ENCODE results near the gene RERG. TPM values are rescaled to one million over a fixed set of nuclear protein-coding genes. Genes with fewer than 3 reads are reported as not detected.
"Not testable (repeated sequence)": the region's sequence is repeated elsewhere in the genome, so short reads cannot be mapped to it uniquely, and the experiment has no call there.

Gene RERG
- total RNA-seq, 2 experiments from 2014 or later: not detected

GRCh38 chr12:15092826-15093225 lies 128.4 kb downstream of the RERG start:
- DNase-seq (no peak), ATAC-seq (ENCODE audit: poor library complexity) (no peak)
- no peaks in the 10 kb centered on the region for H3K27me3 ChIP-seq (ENCODE audit: control insufficient read depth in 1 of 2, insufficient read depth in 2 of 2, low read length in 2 of 2)
- H3K9me3 ChIP-seq (ENCODE audit: control insufficient read depth in 1 of 2, insufficient read depth in 1 of 2, low read length in 2 of 2): no peaks in the 10 kb centered on the region
- CTCF ChIA-PET: no interaction called here
- no peaks in the 10 kb centered on the region for H3K4me1 ChIP-seq (ENCODE audit: insufficient read depth, low read length)
- no peak overlapping the region for H3K4me3 ChIP-seq (ENCODE audit: low read length)
- TF ChIP-seq CTCF (IDR thresholded peaks at IDR 0.05): no peak
- no peaks in the 10 kb centered on the region for H3K36me3 ChIP-seq (ENCODE audit: insufficient read depth, low read length)
- Mint-ChIP-seq H3K4me1 (ENCODE audit: low read depth) (peaks cover 2% of the 10 kb centered on the region), H3K27ac (no peak overlapping the region), H3K9me3 (peaks cover 2% of the 10 kb centered on the region), H3K4me3 (no peak overlapping the region), H3K27me3 (no peaks in the 10 kb centered on the region), H3K36me3 (ENCODE audit: low read depth) (no peaks in the 10 kb centered on the region)
- no peak overlapping the region for H3K27ac ChIP-seq (ENCODE audit: low read depth in 1 of 2, low read length in 2 of 2)
- intact Hi-C loops (cut with DNase I, micrococcal nuclease): no loop called here
- POLR2A ChIA-PET: no interaction called here

- Histone ChIP-seq H3K4me1 (ENCODE audit: insufficient read depth, low read length) (no peaks in the 10 kb centered on the region), H3K27me3 (ENCODE audit: control insufficient read depth in 1 of 2, insufficient read depth in 2 of 2, low read length in 2 of 2) (peaks cover 0 to 8% of the 10 kb centered on the region in 2 experiments), H3K36me3 (ENCODE audit: insufficient read depth, low read length) (no peaks in the 10 kb centered on the region), H3K4me3 (ENCODE audit: low read length) (no peak overlapping the region), H3K9me3 (ENCODE audit: control insufficient read depth in 1 of 2, insufficient read depth in 1 of 2, low read length in 2 of 2) (no peaks in the 10 kb centered on the region), H3K27ac (ENCODE audit: low read depth in 1 of 2, low read length in 2 of 2) (no peak overlapping the region)
- H3K27ac Mint-ChIP-seq: no peak overlapping the region
- no peaks in the 10 kb centered on the region for H3K9me3 Mint-ChIP-seq
- no peak overlapping the region for H3K4me3 Mint-ChIP-seq
- TF ChIP-seq CTCF (IDR thresholded peaks at IDR 0.05): no peak
- no peaks in the 10 kb centered on the region for H3K36me3 Mint-ChIP-seq (ENCODE audit: low read depth)
- POLR2A ChIA-PET: no interaction called here
- no peak for ATAC-seq (ENCODE audit: poor library complexity)
- CTCF ChIA-PET: no interaction called here
- H3K27me3 Mint-ChIP-seq: peaks cover 5% of the 10 kb centered on the region
- intact Hi-C loops (cut with DNase I, micrococcal nuclease): no loop called here
- H3K4me1 Mint-ChIP-seq (ENCODE audit: low read depth): peaks cover 8% of the 10 kb centered on the region
- no peak for DNase-seq
Observed at GRCh38 chr12:15090441-15090840, 130.8 kb downstream of the RERG start.

- POLR2A ChIA-PET: no interaction called here
- no peak overlapping the region for H3K27ac ChIP-seq (ENCODE audit: low read depth in 1 of 2, low read length in 2 of 2)
- H3K27me3 Mint-ChIP-seq: peaks cover 5% of the 10 kb centered on the region
- peak in 3 of 14 experiments; percentile 0 to 14 (median 1) for DNase-seq
- CTCF ChIA-PET: no interaction called here
- intact Hi-C loops (cut with DNase I, micrococcal nuclease): no loop called here
- H3K4me1 Mint-ChIP-seq (ENCODE audit: low read depth): peaks cover 8% of the 10 kb centered on the region
- H3K27me3 ChIP-seq (ENCODE audit: control insufficient read depth in 1 of 2, insufficient read depth in 2 of 2, low read length in 2 of 2): peaks cover 0 to 8% of the 10 kb centered on the region in 2 experiments
- H3K36me3 Mint-ChIP-seq (ENCODE audit: low read depth): no peaks in the 10 kb centered on the region
- H3K4me3 ChIP-seq (ENCODE audit: low read length): no peak overlapping the region
- no peak for TF ChIP-seq CTCF (IDR thresholded peaks at IDR 0.05)
- H3K4me1 ChIP-seq (ENCODE audit: insufficient read depth, low read length): no peaks in the 10 kb centered on the region
- no peaks in the 10 kb centered on the region for H3K36me3 ChIP-seq (ENCODE audit: insufficient read depth, low read length)
- no peaks in the 10 kb centered on the region for H3K9me3 Mint-ChIP-seq
- H3K9me3 ChIP-seq (ENCODE audit: control insufficient read depth in 1 of 2, insufficient read depth in 1 of 2, low read length in 2 of 2): no peaks in the 10 kb centered on the region
- ATAC-seq (ENCODE audit: poor library complexity): peak; percentile 51
- no peak overlapping the region for H3K27ac Mint-ChIP-seq
- H3K4me3 Mint-ChIP-seq: no peak overlapping the region
Observed at GRCh38 chr12:15088105-15088504, 133.1 kb downstream of the RERG start.

- H3K4me1 ChIP-seq (ENCODE audit: insufficient read depth, low read length); intact Hi-C loops (cut with DNase I, micrococcal nuclease); H3K27me3 ChIP-seq (ENCODE audit: control insufficient read depth in 1 of 2, insufficient read depth in 2 of 2, low read length in 2 of 2); POLR2A ChIA-PET; CTCF ChIA-PET; ATAC-seq (ENCODE audit: poor library complexity); H3K9me3 Mint-ChIP-seq; H3K4me3 ChIP-seq (ENCODE audit: low read length); H3K27me3 Mint-ChIP-seq; H3K27ac ChIP-seq (ENCODE audit: low read depth in 1 of 2, low read length in 2 of 2); H3K9me3 ChIP-seq (ENCODE audit: control insufficient read depth in 1 of 2, insufficient read depth in 1 of 2, low read length in 2 of 2); H3K36me3 ChIP-seq (ENCODE audit: insufficient read depth, low read length); H3K36me3 Mint-ChIP-seq (ENCODE audit: low read depth): not testable (repeated sequence)
- peaks cover 15% of the 10 kb centered on the region for H3K4me1 Mint-ChIP-seq (ENCODE audit: low read depth)
- DNase-seq: peak in 1 of 14 experiments; percentile 9
- peak overlapping the region; percentile 49 for H3K4me3 Mint-ChIP-seq
- H3K27ac Mint-ChIP-seq: peak overlapping the region; percentile 74
Observed at GRCh38 chr12:15077751-15078150, 143.5 kb downstream of the RERG start.

Measured in CD4-positive, alpha-beta T cell (primary cell).